IMR-90 (cell line): ENCODE data around the gene IFFO2. TPM values are rescaled to one million over a fixed set of nuclear protein-coding genes. Genes with fewer than 3 reads are reported as not detected.

ENCODE experiments used
- ATAC-seq: fragments of 200-7000 bp; cut with Tn5 transposase; 2 replicates; pipeline ENCODE4 v1.9.1; 2020; ENCODE audit warnings: low read depth, mild to moderate bottlenecking, moderate library complexity
- BruUV-seq: library from RNA; stranded (reverse); fragments of 400-500 nt; replicated peaks from 2 replicates; lab custom pipeline; 2021; lab: Mats Ljungman, UMichigan
- CTCF ChIA-PET: fragments of 300-600 bp; formaldehyde crosslinking; extraction: SDS; loops from one replicate; lab custom pipeline; 2021; ENCODE audit warnings: antibody characterized with exemption; lab: Yijun Ruan, JAX
- POLR2A ChIA-PET: fragments of 300-600 bp; sonication (Branson Sonifier 250); formaldehyde crosslinking; loops from one replicate; lab custom pipeline; 2022; ENCODE audit warnings: antibody characterized with exemption; ENCODE audit not compliant: unreplicated experiment; lab: Charles Lee
- DNase-seq: peaks from one replicate; pipeline ENCODE4 v3.0.0; 2013
- H2AFZ ChIP-seq: replicated peaks from 2 replicates; pipeline ENCODE3; 2013; ENCODE audit warnings: low read length, mild to moderate bottlenecking; ENCODE audit not compliant: poor library complexity
- H2AK5ac ChIP-seq: 2 replicates; pipeline ENCODE4 v1.6.1; 2013; ENCODE audit warnings: low read depth, low read length, inconsistent platforms
- H2AK9ac ChIP-seq: replicated peaks from 2 replicates; pipeline ENCODE3; 2013; ENCODE audit warnings: mild to moderate bottlenecking, low read depth, low read length, moderate library complexity; ENCODE audit not compliant: poor library complexity
- H2BK120ac ChIP-seq: 2 replicates; pipeline ENCODE4 v1.6.1; 2013; ENCODE audit warnings: low read depth, low read length, inconsistent platforms
- H2BK15ac ChIP-seq: 3 replicates; pipeline ENCODE4 v1.6.1; 2013; ENCODE audit warnings: low read depth, low read length, inconsistent platforms
- H2BK20ac ChIP-seq: 2 replicates; pipeline ENCODE4 v1.6.1; 2013; ENCODE audit warnings: low read depth, mild to moderate bottlenecking, inconsistent platforms, low read length, moderate library complexity
- H2BK5ac ChIP-seq: 2 replicates; pipeline ENCODE4 v1.6.1; 2013; ENCODE audit warnings: mild to moderate bottlenecking, low read depth, low read length, inconsistent platforms; ENCODE audit not compliant: poor library complexity, severe bottlenecking
- H3K14ac ChIP-seq: replicated peaks from 2 replicates; pipeline ENCODE4 v1.6.1; 2013; ENCODE audit warnings: low read depth, low read length, inconsistent platforms
- H3K18ac ChIP-seq: 2 replicates; pipeline ENCODE4 v1.6.1; 2013; ENCODE audit warnings: low read depth, low read length, control low read depth
- H3K23ac ChIP-seq: 2 replicates; pipeline ENCODE4 v1.6.1; 2013; ENCODE audit warnings: low read depth, low read length, inconsistent platforms
- H3K27ac ChIP-seq: 2 replicates; pipeline ENCODE4 v1.5.1; 2013; ENCODE audit warnings: mild to moderate bottlenecking, control low read depth, low read length; ENCODE audit not compliant: insufficient read depth
- H3K27me3 ChIP-seq: 2 replicates; pipeline ENCODE4 v1.6.1; 2013; ENCODE audit warnings: low read length; ENCODE audit not compliant: control insufficient read depth, insufficient read depth
- H3K36me3 ChIP-seq: 2 replicates; pipeline ENCODE4 v1.6.1; 2013; ENCODE audit warnings: low read length, mixed read lengths; ENCODE audit not compliant: control insufficient read depth, insufficient read depth
- H3K4ac ChIP-seq: 2 replicates; pipeline ENCODE4 v1.6.1; 2013; ENCODE audit warnings: low read depth, low read length, inconsistent platforms
- H3K4me1 ChIP-seq: 2 replicates; pipeline ENCODE4 v1.6.1; 2013; ENCODE audit warnings: low read length, mixed read lengths; ENCODE audit not compliant: control insufficient read depth, insufficient read depth
- H3K4me2 ChIP-seq: 2 replicates; pipeline ENCODE4 v1.6.1; 2013; ENCODE audit warnings: low read depth, mild to moderate bottlenecking, control low read depth, low read length, moderate library complexity
- H3K4me3 ChIP-seq: 2 replicates; pipeline ENCODE4 v1.5.1; 2013; ENCODE audit warnings: low read depth, mild to moderate bottlenecking, control low read depth, low read length, moderate library complexity; ENCODE audit not compliant: insufficient read depth
- H3K56ac ChIP-seq: 2 replicates; pipeline ENCODE4 v1.6.1; 2013; ENCODE audit warnings: low read length, inconsistent platforms; ENCODE audit not compliant: insufficient read depth; ENCODE audit errors: extremely low read depth
- H3K79me1 ChIP-seq, 2 experiments: 2 replicates each; pipeline ENCODE4 v1.6.1; 2013; ENCODE audit warnings: low read length in 2 of 2, inconsistent platforms in 1 of 2, low read depth in 1 of 2
- H3K9ac ChIP-seq: 2 replicates; pipeline ENCODE4 v1.6.1; 2013; ENCODE audit warnings: low read depth, low read length, control low read depth
- H3K9me1 ChIP-seq: 2 replicates; pipeline ENCODE4 v1.6.1; 2013; ENCODE audit warnings: low read length, inconsistent platforms; ENCODE audit not compliant: insufficient read depth
- H3K9me3 ChIP-seq: 2 replicates; pipeline ENCODE4 v1.6.1; 2013; ENCODE audit warnings: low read length; ENCODE audit not compliant: control insufficient read depth, insufficient read depth
- H4K20me1 ChIP-seq: 2 replicates; pipeline ENCODE4 v1.6.1; 2013; ENCODE audit warnings: low read length, inconsistent platforms; ENCODE audit not compliant: insufficient read depth
- H4K5ac ChIP-seq: 2 replicates; pipeline ENCODE4 v1.6.1; 2013; ENCODE audit warnings: mild to moderate bottlenecking, low read depth, low read length, control low read depth
- H4K8ac ChIP-seq, 2 experiments: 2 replicates each; pipeline ENCODE4 v1.6.1; 2013; ENCODE audit warnings: low read depth in 2 of 2, low read length in 2 of 2, control low read depth in 1 of 2, inconsistent platforms in 1 of 2
- H4K91ac ChIP-seq: 2 replicates; pipeline ENCODE4 v1.6.1; 2013; ENCODE audit warnings: low read depth, low read length, inconsistent platforms; ENCODE audit not compliant: insufficient read depth
- BHLHE40 ChIP-seq: fragments of 150-350 bp; IDR thresholded peaks from 2 replicates; pipeline ENCODE4 v1.6.1; 2016; ENCODE audit warnings: mild to moderate bottlenecking, low read depth, low read length
- CEBPB ChIP-seq: IDR thresholded peaks from 2 replicates; pipeline ENCODE4 v1.6.1; 2012; ENCODE audit warnings: low read depth, low read length, improper control_type of control experiment
- CHD1 ChIP-seq: IDR thresholded peaks from 2 replicates; pipeline ENCODE4 v1.6.1; 2012; ENCODE audit warnings: low read depth, low read length, improper control_type of control experiment
- MAFK ChIP-seq: IDR thresholded peaks from 2 replicates; pipeline ENCODE4 v1.6.1; 2012; ENCODE audit warnings: low read depth, low read length, improper control_type of control experiment
- MAZ ChIP-seq: IDR thresholded peaks from 2 replicates; pipeline ENCODE4 v1.6.1; 2012; ENCODE audit warnings: low read depth, mild to moderate bottlenecking, low read length, improper control_type of control experiment, moderate library complexity, borderline replicate concordance
- NFE2L2 ChIP-seq: fragments of 150-350 bp; IDR thresholded peaks from 2 replicates; pipeline ENCODE4 v1.6.1; 2016; ENCODE audit warnings: low read depth, mild to moderate bottlenecking, low read length
- RAD21 ChIP-seq: IDR thresholded peaks from 2 replicates; pipeline ENCODE4 v1.6.1; 2012; ENCODE audit warnings: low read length, improper control_type of control experiment
- RFX5 ChIP-seq: IDR thresholded peaks from 2 replicates; pipeline ENCODE4 v1.8.0; 2012; ENCODE audit warnings: low read depth, mild to moderate bottlenecking, low read length, moderate library complexity
- SMC3 ChIP-seq: fragments of 150-350 bp; IDR thresholded peaks from 2 replicates; pipeline ENCODE4 v1.6.1; 2016; ENCODE audit warnings: low read depth, mild to moderate bottlenecking, antibody characterized with exemption, low read length, moderate library complexity
- WGBS, 2 experiments: methylation state at CpG; one replicate each; pipeline versions ENCODE4 v1.1.5 to v1.1.7; 2013; ENCODE audit warnings: missing lambda C conversion rate in 2 of 2; ENCODE audit not compliant: insufficient read length in 1 of 2; ENCODE audit errors: extremely low coverage in 2 of 2; 5-methylcytosine and 5-hydroxymethylcytosine counted together
- dilution Hi-C: fragments of 300-500 bp; cut with HindIII; formaldehyde crosslinking; loops from one replicate; pipeline ENCODE4 v1.14.3; 2018; ENCODE audit warnings: low sequenced_read_pairs; ENCODE audit not compliant: unreplicated experiment
- in situ Hi-C: fragments of 300-500 bp; cut with MboI; formaldehyde crosslinking; loops from 3 replicates; pipeline ENCODE4 v1.14.3; 2019; ENCODE audit warnings: low sequenced_read_pairs, inconsistent platforms, mixed read lengths
- intact Hi-C: fragments of 100-400 bp; cut with micrococcal nuclease; formaldehyde crosslinking; loops from 2 replicates; pipeline ENCODE4 v1.10.0; 2022
- polyA plus RNA-seq, 3 experiments: library from polyadenylated mRNA; depleted of rRNA; stranded (reverse); fragments of >200 nt; gene quantifications; 2 replicates each; pipeline ENCODE4 v1.2.3, GENCODE V29; 2012; ENCODE audit warnings: low replicate concordance in 1 of 3
- total RNA-seq: library from RNA; depleted of rRNA; stranded (reverse); fragments of >200 nt; gene quantifications from 2 replicates; pipeline ENCODE4 v1.2.3, GENCODE V29; 2012
- TF ChIP-seq, protein P1 (sequence below): fragments of 150-350 bp; IDR thresholded peaks from 2 replicates; pipeline ENCODE4 v1.6.1; 2017; ENCODE audit warnings: mild to moderate bottlenecking, antibody characterized with exemption, low read length, low read depth
- TF ChIP-seq, protein P2 (sequence below): fragments of 150-350 bp; IDR thresholded peaks from 2 replicates; pipeline ENCODE4 v1.6.1; 2016; ENCODE audit warnings: low read depth, mild to moderate bottlenecking, low read length, moderate library complexity, borderline replicate concordance

The IFFO2 gene
- total and polyA plus RNA-seq, 2 of the 4 experiments (the other 2 are of a cell fraction) = 14.5 to 18.2 TPM

DNA sequence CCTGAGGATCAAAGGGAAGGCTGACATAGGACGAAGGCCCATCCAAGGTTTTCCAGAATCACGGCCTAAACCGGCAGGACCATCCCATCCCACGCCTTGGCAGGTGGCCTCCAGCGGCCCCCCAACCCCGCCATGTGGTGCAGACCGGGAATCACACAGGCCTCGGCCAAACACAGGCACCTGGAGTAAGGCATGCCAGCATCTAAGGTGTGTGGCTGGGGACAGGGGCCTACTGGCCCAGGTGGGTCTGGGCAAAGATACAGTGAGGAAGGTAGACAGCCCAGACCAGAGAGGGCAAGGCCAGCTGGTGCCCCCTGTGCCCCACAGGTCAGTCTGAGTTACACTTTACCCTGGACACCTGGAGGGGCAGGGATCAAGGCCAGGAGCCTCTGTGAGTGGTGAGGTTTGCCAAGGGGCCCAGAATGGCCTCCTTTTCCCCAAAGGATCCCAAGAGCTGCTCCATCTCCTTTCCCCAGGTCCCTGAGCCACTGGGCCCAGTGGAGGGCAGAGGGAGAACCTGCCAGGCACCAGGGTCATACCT, 84.3 kb downstream of the IFFO2 start:
- Histone ChIP-seq H3K18ac (no peak overlapping the region), H3K9me1 (no peaks in the 10 kb centered on the region), H2BK15ac (no peak overlapping the region), H3K14ac (no peak overlapping the region), H3K4me3 (no peak overlapping the region), H3K9me3 (no peaks in the 10 kb centered on the region), H2BK120ac (no peak overlapping the region), H2AFZ (no peak overlapping the region), H3K56ac (no peak overlapping the region), H4K5ac (no peak overlapping the region), H3K36me3 (peaks cover 2% of the 10 kb centered on the region), H3K27ac (no peak overlapping the region), H2BK20ac (no peak overlapping the region), H2AK9ac (peak overlapping the region; percentile 31), H4K20me1 (no peaks in the 10 kb centered on the region), H4K91ac (no peak overlapping the region), H3K4me1 (no peaks in the 10 kb centered on the region), H3K23ac (no peak overlapping the region), H4K8ac (no peak overlapping the region), H3K9ac (no peak overlapping the region), H3K27me3 (peaks cover 8% of the 10 kb centered on the region; the same call in 1 of the 2 replicates), H2AK5ac (no peak overlapping the region), H3K79me1 (no peaks in the 10 kb centered on the region), H3K4me2 (no peak overlapping the region), H2BK5ac (no peak overlapping the region), H3K4ac (no peak overlapping the region)
- BruUV-seq = no TSS peak
- in situ Hi-C loops (loop anchor here (10.0 kb wide), 1 partner anchor 277 kb away; no protein-coding TSS in a partner anchor), intact Hi-C loops (no loop called here), dilution Hi-C loops (no loop called here)
- CTCF ChIA-PET = no interaction called here
- no peak for DNase-seq
- no peak for ATAC-seq
- POLR2A ChIA-PET = no interaction called here
- TF ChIP-seq RFX5 (no peak), CEBPB (no peak), NFE2L2 (no peak), MAFK (no peak), MAZ (no peak), RAD21 (no peak), SMC3 (no peak), CHD1 (no peak), BHLHE40 (no peak)
- TF ChIP-seq, protein P1, sequence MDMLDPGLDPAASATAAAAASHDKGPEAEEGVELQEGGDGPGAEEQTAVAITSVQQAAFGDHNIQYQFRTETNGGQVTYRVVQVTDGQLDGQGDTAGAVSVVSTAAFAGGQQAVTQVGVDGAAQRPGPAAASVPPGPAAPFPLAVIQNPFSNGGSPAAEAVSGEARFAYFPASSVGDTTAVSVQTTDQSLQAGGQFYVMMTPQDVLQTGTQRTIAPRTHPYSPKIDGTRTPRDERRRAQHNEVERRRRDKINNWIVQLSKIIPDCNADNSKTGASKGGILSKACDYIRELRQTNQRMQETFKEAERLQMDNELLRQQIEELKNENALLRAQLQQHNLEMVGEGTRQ = no peak
- TF ChIP-seq, protein P2, sequence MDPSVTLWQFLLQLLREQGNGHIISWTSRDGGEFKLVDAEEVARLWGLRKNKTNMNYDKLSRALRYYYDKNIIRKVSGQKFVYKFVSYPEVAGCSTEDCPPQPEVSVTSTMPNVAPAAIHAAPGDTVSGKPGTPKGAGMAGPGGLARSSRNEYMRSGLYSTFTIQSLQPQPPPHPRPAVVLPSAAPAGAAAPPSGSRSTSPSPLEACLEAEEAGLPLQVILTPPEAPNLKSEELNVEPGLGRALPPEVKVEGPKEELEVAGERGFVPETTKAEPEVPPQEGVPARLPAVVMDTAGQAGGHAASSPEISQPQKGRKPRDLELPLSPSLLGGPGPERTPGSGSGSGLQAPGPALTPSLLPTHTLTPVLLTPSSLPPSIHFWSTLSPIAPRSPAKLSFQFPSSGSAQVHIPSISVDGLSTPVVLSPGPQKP = no peak
- 79% methylated on average over 5 of the region's 8 CpGs; no CpG with 5 or more reads in 1 of the 2 experiments for WGBS, 2 experiments
